Trophoblast cell (in vitro differentiated cells and primary cell): ENCODE data around the gene PLOD3.

Source experiments
- DNase-seq, 2 donors: peaks; one replicate each; pipeline ENCODE4 v3.0.0-alpha.2; 2016
- H2AFZ ChIP-seq: 2 replicates; pipeline ENCODE4 v1.6.1; 2013; ENCODE audit warnings: low read length, moderate library complexity, mild to moderate bottlenecking; ENCODE audit not compliant: insufficient read depth, poor library complexity
- H2AK5ac ChIP-seq: 2 replicates; pipeline ENCODE4 v1.6.1; 2013; ENCODE audit warnings: mild to moderate bottlenecking, low read length
- H2BK120ac ChIP-seq: 2 replicates; pipeline ENCODE4 v1.6.1; 2013; ENCODE audit warnings: low read length, mild to moderate bottlenecking, moderate library complexity; ENCODE audit not compliant: insufficient read depth, poor library complexity
- H2BK12ac ChIP-seq: 2 replicates; pipeline ENCODE4 v1.6.1; 2013; ENCODE audit warnings: mild to moderate bottlenecking, low read length, moderate library complexity
- H2BK5ac ChIP-seq: 2 replicates; pipeline ENCODE4 v1.6.1; 2013; ENCODE audit warnings: low read length, low read depth, moderate library complexity, mild to moderate bottlenecking; ENCODE audit not compliant: poor library complexity
- H3K14ac ChIP-seq: 2 replicates; pipeline ENCODE4 v1.6.1; 2013; ENCODE audit warnings: mild to moderate bottlenecking, low read length
- H3K18ac ChIP-seq: 2 replicates; pipeline ENCODE4 v1.6.1; 2013; ENCODE audit warnings: mild to moderate bottlenecking, low read length
- H3K23ac ChIP-seq: 2 replicates; pipeline ENCODE4 v1.6.1; 2013; ENCODE audit warnings: low read length
- H3K27ac ChIP-seq: 2 replicates; pipeline ENCODE4 v1.5.1; 2013; ENCODE audit warnings: low read depth, mild to moderate bottlenecking, inconsistent platforms, low read length, moderate library complexity
- H3K27me3 ChIP-seq: 2 replicates; pipeline ENCODE4 v1.6.1; 2013; ENCODE audit warnings: inconsistent platforms, mild to moderate bottlenecking, low read length, moderate library complexity; ENCODE audit not compliant: insufficient read depth
- H3K36me3 ChIP-seq, 2 experiments: 1 replicate in 1 of 2; 2 replicates in 1 of 2; pipeline ENCODE4 v1.6.1; 2013; ENCODE audit warnings: low read length in 2 of 2, mild to moderate bottlenecking in 2 of 2, moderate library complexity in 1 of 2; ENCODE audit not compliant: insufficient read depth in 2 of 2, control insufficient read depth in 1 of 2
- H3K4ac ChIP-seq: 2 replicates; pipeline ENCODE4 v1.6.1; 2013; ENCODE audit warnings: low read depth, mild to moderate bottlenecking, low read length, moderate library complexity
- H3K4me1 ChIP-seq, 2 experiments: 1 replicate in 1 of 2; 2 replicates in 1 of 2; pipeline ENCODE4 v1.6.1; 2013; ENCODE audit warnings: low read length in 2 of 2, mild to moderate bottlenecking in 2 of 2, moderate library complexity in 1 of 2; ENCODE audit not compliant: insufficient read depth in 2 of 2, control insufficient read depth in 1 of 2
- H3K4me2 ChIP-seq: 2 replicates; pipeline ENCODE4 v1.6.1; 2013; ENCODE audit warnings: inconsistent platforms, mild to moderate bottlenecking, low read length, moderate library complexity
- H3K4me3 ChIP-seq: 2 replicates; pipeline ENCODE4 v1.5.1; 2013; ENCODE audit warnings: mild to moderate bottlenecking, low read depth, low read length, inconsistent platforms
- H3K79me1 ChIP-seq: one replicate; pipeline ENCODE4 v1.6.1; 2013; ENCODE audit warnings: low read length
- H3K79me2 ChIP-seq: 2 replicates; pipeline ENCODE4 v1.6.1; 2013; ENCODE audit warnings: low read length, mild to moderate bottlenecking; ENCODE audit not compliant: control insufficient read depth, insufficient read depth, poor library complexity
- H3K9ac ChIP-seq: 2 replicates; pipeline ENCODE4 v1.6.1; 2013; ENCODE audit warnings: mild to moderate bottlenecking, low read length
- H3K9me3 ChIP-seq: 2 replicates; pipeline ENCODE4 v1.6.1; 2013; ENCODE audit warnings: low read depth, mild to moderate bottlenecking, control low read depth, inconsistent platforms, low read length; ENCODE audit not compliant: insufficient read depth
- H4K12ac ChIP-seq: 2 replicates; pipeline ENCODE4 v1.6.1; 2013; ENCODE audit warnings: low read depth, mild to moderate bottlenecking, low read length, moderate library complexity
- H4K8ac ChIP-seq: 2 replicates; pipeline ENCODE4 v1.6.1; 2013; ENCODE audit warnings: low read depth, mild to moderate bottlenecking, low read length, moderate library complexity
- H4K91ac ChIP-seq: one replicate; pipeline ENCODE4 v1.6.1; 2013; ENCODE audit warnings: low read depth, mild to moderate bottlenecking, low read length, moderate library complexity
- WGBS: extraction: QIAGEN DNeasy Blood & Tissue Kit; methylation state at CpG from one replicate; pipeline ENCODE4 v1.1.7; 2013; ENCODE audit warnings: missing lambda C conversion rate; ENCODE audit not compliant: insufficient read length, insufficient coverage; ENCODE audit errors: extremely low coverage; 5-methylcytosine and 5-hydroxymethylcytosine counted together

PLOD3 gene

GRCh38 chr7:101186844-101187428 is 30.4 kb downstream of the PLOD3 start:
- H3K36me3 ChIP-seq = no peaks in the 10 kb centered on the region
- H2BK5ac ChIP-seq = no peak overlapping the region
- H3K14ac ChIP-seq = no peak overlapping the region
- H2AFZ ChIP-seq = no peak overlapping the region
- no peak overlapping the region for H2BK120ac ChIP-seq
- H3K4me3 ChIP-seq = no peak overlapping the region
- H3K18ac ChIP-seq = no peak overlapping the region
- no peaks in the 10 kb centered on the region for H3K27me3 ChIP-seq
- no peak overlapping the region for H3K4ac ChIP-seq
- no peaks in the 10 kb centered on the region for H3K9me3 ChIP-seq
- no peak overlapping the region for H4K12ac ChIP-seq
- H2BK12ac ChIP-seq = no peak overlapping the region
- H3K4me2 ChIP-seq = no peak overlapping the region
- no peaks in the 10 kb centered on the region for H3K79me2 ChIP-seq
- H3K9ac ChIP-seq = no peak overlapping the region
- no peak overlapping the region for H4K8ac ChIP-seq
- no peak overlapping the region for H3K23ac ChIP-seq
- H2AK5ac ChIP-seq = no peak overlapping the region
- DNase-seq = no peak
- no peaks in the 10 kb centered on the region for H3K4me1 ChIP-seq
- no peak overlapping the region for H3K27ac ChIP-seq
- no CpG with 5 or more reads among the region's 4 CpGs for WGBS
- no peak overlapping the region for H4K91ac ChIP-seq
- H3K79me1 ChIP-seq = no peaks in the 10 kb centered on the region

- Histone ChIP-seq H3K18ac (no peak overlapping the region), H4K8ac (no peak overlapping the region), H3K4me3 (no peak overlapping the region), H3K9me3 (no peaks in the 10 kb centered on the region), H2AFZ (no peak overlapping the region), H3K36me3 (no peaks in the 10 kb centered on the region), H3K4ac (no peak overlapping the region), H4K12ac (no peak overlapping the region), H3K27ac (no peak overlapping the region), H3K79me2 (no peaks in the 10 kb centered on the region), H2BK120ac (no peak overlapping the region), H3K79me1 (no peaks in the 10 kb centered on the region), H2BK5ac (no peak overlapping the region), H3K4me2 (no peak overlapping the region), H3K27me3 (peaks cover 2% of the 10 kb centered on the region), H2BK12ac (no peak overlapping the region), H3K14ac (no peak overlapping the region), H3K23ac (no peak overlapping the region), H3K4me1 (no peaks in the 10 kb centered on the region), H3K9ac (no peak overlapping the region), H4K91ac (no peak overlapping the region), H2AK5ac (no peak overlapping the region)
- WGBS = no CpG with 5 or more reads among the region's 6 CpGs
- no peak for DNase-seq
These were observed 31.2 kb downstream of the PLOD3 start for GRCh38 chr7:101186194-101186593.

- H2AFZ ChIP-seq = no peak overlapping the region
- H3K36me3 ChIP-seq = no peaks in the 10 kb centered on the region
- no CpG with 5 or more reads among the region's 5 CpGs for WGBS
- H3K14ac ChIP-seq = no peak overlapping the region
- peaks cover under 1% of the 10 kb centered on the region for H3K9me3 ChIP-seq
- no peak overlapping the region for H4K12ac ChIP-seq
- H3K9ac ChIP-seq = no peak overlapping the region
- H3K27me3 ChIP-seq = peaks cover 8% of the 10 kb centered on the region
- no peaks in the 10 kb centered on the region for H3K79me1 ChIP-seq
- H4K91ac ChIP-seq = no peak overlapping the region
- no peak overlapping the region for H3K4me3 ChIP-seq
- no peak overlapping the region for H3K18ac ChIP-seq
- H2BK12ac ChIP-seq = no peak overlapping the region
- no peak overlapping the region for H2BK5ac ChIP-seq
- no peak overlapping the region for H4K8ac ChIP-seq
- H2AK5ac ChIP-seq = no peak overlapping the region
- no peak overlapping the region for H3K4ac ChIP-seq
- H3K23ac ChIP-seq = no peak overlapping the region
- H3K27ac ChIP-seq = no peak overlapping the region
- no peak for DNase-seq
- H3K4me2 ChIP-seq = no peak overlapping the region
- no peaks in the 10 kb centered on the region for H3K79me2 ChIP-seq
- H2BK120ac ChIP-seq = no peak overlapping the region
- no peaks in the 10 kb centered on the region for H3K4me1 ChIP-seq
These were observed 32.0 kb downstream of the PLOD3 start for GRCh38 chr7:101185258-101185839.

DNA sequence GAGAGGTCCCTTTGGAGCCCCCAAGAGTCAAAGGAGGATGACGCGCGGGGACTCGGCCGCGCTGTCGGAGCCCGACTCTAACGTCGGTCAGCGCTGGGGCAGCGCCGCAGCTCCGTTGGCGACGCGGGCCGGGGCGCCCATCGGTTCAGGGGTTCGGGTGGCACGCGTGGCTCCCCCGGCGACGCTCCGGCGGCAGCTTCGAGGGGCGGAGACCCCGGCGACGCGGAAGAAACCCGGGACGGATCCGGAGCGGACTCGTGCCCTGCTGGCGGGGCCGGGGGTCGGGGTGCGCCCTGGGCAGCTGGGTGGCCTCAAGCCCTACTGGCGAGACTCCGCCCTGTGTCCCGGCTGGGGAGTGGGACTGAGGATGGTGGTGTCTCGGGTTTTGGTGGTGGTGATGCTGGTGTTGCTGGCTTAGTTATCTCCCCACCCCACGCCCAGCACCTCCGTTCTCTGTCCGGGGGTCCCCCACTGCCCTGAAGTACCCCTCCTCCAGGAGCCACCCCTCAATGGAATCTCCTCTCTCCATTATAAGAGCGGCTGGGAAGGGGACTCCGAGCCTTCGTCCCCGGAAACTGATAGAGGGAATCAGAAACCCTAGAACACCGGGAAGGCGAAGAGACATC is 37.1 kb downstream of the PLOD3 start, which contains the start of gene NAT16:
Gene NAT16, minus strand, starts transcription at position 164 of the 626 bp plus-strand sequence. CDS start 5,486 bp downstream, outside the sequence.
- H3K4me2 ChIP-seq = peak within 1 kb of the TSS; percentile 43
- peaks cover 33% of the 10 kb centered on the region for H3K27me3 ChIP-seq
- DNase-seq = no peak
- H2BK120ac ChIP-seq = no peak within 1 kb of the TSS
- no peak within 1 kb of the TSS for H3K14ac ChIP-seq
- no peaks in the 10 kb centered on the region for H3K79me1 ChIP-seq
- no peaks in the 10 kb centered on the region for H3K79me2 ChIP-seq
- H4K8ac ChIP-seq = no peak within 1 kb of the TSS
- no peak within 1 kb of the TSS for H2AK5ac ChIP-seq
- H3K36me3 ChIP-seq = no peaks in the 10 kb centered on the region
- H2BK12ac ChIP-seq = no peak within 1 kb of the TSS
- no peak within 1 kb of the TSS for H3K18ac ChIP-seq
- H3K4me1 ChIP-seq = no peaks in the 10 kb centered on the region
- no peak within 1 kb of the TSS for H2AFZ ChIP-seq
- no CpG with 5 or more reads among the region's 56 CpGs for WGBS
- no peak within 1 kb of the TSS for H3K4ac ChIP-seq
- H4K12ac ChIP-seq = no peak within 1 kb of the TSS
- no peak within 1 kb of the TSS for H3K4me3 ChIP-seq
- H3K27ac ChIP-seq = no peak within 1 kb of the TSS
- H4K91ac ChIP-seq = no peak within 1 kb of the TSS
- H3K9me3 ChIP-seq = peaks cover 4% of the 10 kb centered on the region
- no peak within 1 kb of the TSS for H3K23ac ChIP-seq
- H3K9ac ChIP-seq = no peak within 1 kb of the TSS
- no peak within 1 kb of the TSS for H2BK5ac ChIP-seq
